Measurements from ENCODE around the gene PHACTR4. TPM values are rescaled to one million over a fixed set of nuclear protein-coding genes. Genes with fewer than 3 reads are reported as not detected.
"Not testable (repeated sequence)": the region's sequence is repeated elsewhere in the genome, so short reads cannot be mapped to it uniquely, and the experiment has no call there.

Gene PHACTR4
- total and polyA plus RNA-seq, 10 of the 15 experiments (the other 5 are each of a cell fraction or from before 2014, with no cell fraction given) = 8.9 to 34.2 (median 12.5) TPM

GRCh38 chr1:28373450-28373849 lies 3.9 kb downstream of the PHACTR4 start:
- H2AFZ ChIP-seq (ENCODE audit: control insufficient read depth, low read depth, low read length); in situ Hi-C loops (cut with MboI); H4K20me1 ChIP-seq (ENCODE audit: control insufficient read depth, insufficient read depth); ATAC-seq; intact Hi-C loops (cut with micrococcal nuclease; ENCODE audit: unreplicated experiment); H3K27me3 ChIP-seq (replicated peaks in 1 of 2; ENCODE audit: control insufficient read depth in 2 of 2, insufficient read depth in 2 of 2, low read length in 1 of 2); DNase-seq (ENCODE audit: low read depth, low spot score); H3K36me3 ChIP-seq (ENCODE audit: control insufficient read depth in 2 of 2, insufficient read depth in 2 of 2, low read length in 1 of 2); H3K4me1 ChIP-seq (ENCODE audit: control insufficient read depth, insufficient read depth, low read length); H3K9ac ChIP-seq (ENCODE audit: control insufficient read depth, insufficient read depth, low read length); BruUV-seq (replicated peaks); H3K9me3 ChIP-seq (replicated peaks; ENCODE audit: control insufficient read depth, insufficient read depth, low read length); FAIRE-seq: not testable (repeated sequence)
- ChIA-PET POLR2A (interaction anchor here (1.2 to 1.5 kb wide), 2 partner anchors 10 to 29 kb away, joined by 3 to 4 read pairs; no protein-coding TSS in a partner anchor), SMC1A (ENCODE audit: uncharacterized antibody, unreplicated experiment) (interaction anchor here (0.5 to 1.6 kb wide), 4 partner anchors 8 to 503 kb away, joined by 3 to 4 read pairs (median 3); no protein-coding TSS in a partner anchor), CTCF (interaction anchor here (0.7 to 2.6 kb wide), 4 partner anchors 14 to 125 kb away, joined by 3 to 22 read pairs (median 6); no protein-coding TSS in a partner anchor), RAD21 (ENCODE audit: unreplicated experiment) (interaction anchor here (1.3 to 2.3 kb wide), 2 partner anchors 14 to 125 kb away, joined by 5 to 6 read pairs; no protein-coding TSS in a partner anchor)
- WGBS (ENCODE audit: insufficient coverage, insufficient replicate concordance, low lambda C conversion rate, missing lambda C conversion rate) = 85% methylated on average over 7 of the region's 7 CpGs
- Histone ChIP-seq H3K4me2 (ENCODE audit: control insufficient read depth, insufficient read depth) (peak overlapping the region; percentile 54), H3K79me2 (ENCODE audit: control insufficient read depth, insufficient read depth, low read length) (peaks cover 32% of the 10 kb centered on the region), H3K4me3 (peak overlapping the region; percentile 26; the same call in 1 of the 2 replicates), H3K27ac (ENCODE audit: control insufficient read depth, insufficient read depth) (peak overlapping the region; percentile 43; the same call in 1 of the 2 replicates)
- 0 out of 2 replicates have a peak, but pooled peaks have one; percentile 37 for TF ChIP-seq NR2F1 (conservative IDR thresholded peaks at IDR 0.05)

- ChIA-PET CTCF (interaction anchor here (1.6 to 2.6 kb wide), 3 partner anchors 15 to 126 kb away, joined by 3 to 22 read pairs (median 9); no protein-coding TSS in a partner anchor), RAD21 (ENCODE audit: unreplicated experiment) (interaction anchor here (1.3 to 2.3 kb wide), 2 partner anchors 15 to 125 kb away, joined by 5 to 6 read pairs; no protein-coding TSS in a partner anchor), SMC1A (ENCODE audit: uncharacterized antibody, unreplicated experiment) (interaction anchor here (0.5 to 1.6 kb wide), 6 partner anchors 9 to 502 kb away, joined by 3 to 4 read pairs (median 3); no protein-coding TSS in a partner anchor), POLR2A (interaction anchor here (0.5 to 1.5 kb wide), 3 partner anchors 10 to 36 kb away, joined by 3 to 4 read pairs (median 4); no protein-coding TSS in a partner anchor)
- Histone ChIP-seq H3K27ac (ENCODE audit: control insufficient read depth, insufficient read depth) (peak overlapping the region; percentile 11; the same call in 1 of the 2 replicates), H3K4me1 (ENCODE audit: control insufficient read depth, insufficient read depth, low read length) (peaks cover 3% of the 10 kb centered on the region), H3K9ac (ENCODE audit: control insufficient read depth, insufficient read depth, low read length) (no peak overlapping the region), H4K20me1 (ENCODE audit: control insufficient read depth, insufficient read depth) (no peaks in the 10 kb centered on the region), H3K4me3 (no peak overlapping the region), H2AFZ (ENCODE audit: control insufficient read depth, low read depth, low read length) (no peak overlapping the region), H3K27me3 (replicated peaks in 1 of 2; ENCODE audit: control insufficient read depth in 2 of 2, insufficient read depth in 2 of 2, low read length in 1 of 2) (no peaks in the 10 kb centered on the region), H3K36me3 (ENCODE audit: control insufficient read depth in 2 of 2, insufficient read depth in 2 of 2, low read length in 1 of 2) (no peaks in the 10 kb centered on the region), H3K9me3 (replicated peaks; ENCODE audit: control insufficient read depth, insufficient read depth, low read length) (no peaks in the 10 kb centered on the region), H3K79me2 (ENCODE audit: control insufficient read depth, insufficient read depth, low read length) (peaks cover 38% of the 10 kb centered on the region), H3K4me2 (ENCODE audit: control insufficient read depth, insufficient read depth) (peak overlapping the region; percentile 26)
- WGBS (ENCODE audit: insufficient coverage, insufficient replicate concordance, low lambda C conversion rate, missing lambda C conversion rate) = 58% methylated on average over 2 of the region's 2 CpGs
- no peak for FAIRE-seq
- TSS peak; percentile 23 for BruUV-seq (replicated peaks)
- no peak for ATAC-seq
- DNase-seq (ENCODE audit: low read depth, low spot score) = no peak
- intact Hi-C loops (cut with micrococcal nuclease; ENCODE audit: unreplicated experiment) (no loop called here), in situ Hi-C loops (cut with MboI) (no loop called here)
- TF ChIP-seq IKZF1 (conservative IDR thresholded peaks at IDR 0.05) = no peak
- no peak for TF ChIP-seq HDAC6 (IDR thresholded peaks at IDR 0.05; ENCODE audit: unreplicated experiment)
- no peak for TF ChIP-seq ZNF622 (IDR thresholded peaks at IDR 0.05)
- TF ChIP-seq SREBF1 (IDR thresholded peaks at IDR 0.05; ENCODE audit: low read length) = no peak
- no peak for TF ChIP-seq LARP7 (IDR thresholded peaks at IDR 0.05)
- no peak for TF ChIP-seq CEBPB (IDR thresholded peaks at IDR 0.05; ENCODE audit: borderline replicate concordance in 1 of 2, low read depth in 2 of 2, low read length in 2 of 2)
- TF ChIP-seq SIX5 (IDR thresholded peaks at IDR 0.05; ENCODE audit: low read depth, low read length, severe bottlenecking) = no peak
- TF ChIP-seq REST (IDR thresholded peaks at IDR 0.05; ENCODE audit: low read depth, low read length) = no peak
- TF ChIP-seq POU2F2 (IDR thresholded peaks at IDR 0.05; ENCODE audit: borderline replicate concordance, low read depth, low read length) = no peak
- TF ChIP-seq ZNF24 (IDR thresholded peaks at IDR 0.05) = no peak
- TF ChIP-seq EGR1 (IDR thresholded peaks at IDR 0.05; ENCODE audit: borderline replicate concordance in 1 of 2, low read depth in 2 of 2, low read length in 2 of 2) = no peak
- no peak for TF ChIP-seq ASH2L (IDR thresholded peaks at IDR 0.05; ENCODE audit: borderline replicate concordance, low read depth)
- no peak for TF ChIP-seq PAX8 (IDR thresholded peaks at IDR 0.05)
- no peak for TF ChIP-seq CHD4 (IDR thresholded peaks at IDR 0.05)
Observed at GRCh38 chr1:28374297-28374696, 4.8 kb downstream of the PHACTR4 start.
